Smooth muscle cell of the brain vasculature (primary cell): ENCODE data around the gene ULK1.
"Not testable (repeated sequence)": the region's sequence is repeated elsewhere in the genome, so short reads cannot be mapped to it uniquely, and the experiment has no call there.

ENCODE experiments used
- DNase-seq: peaks from one replicate; pipeline ENCODE4 v3.0.0-alpha.2; 2012; ENCODE audit warnings: low read depth, low spot score

ULK1 gene

GRCh38 chr12:131862084-131862441, 32.4 kb upstream of the ULK1 start:
- no peak for DNase-seq

GRCh38 chr12:131862600-131862993, 31.8 kb upstream of the ULK1 start:
- no peak for DNase-seq

GRCh38 chr12:131862994-131863710, 31.3 kb upstream of the ULK1 start:
- DNase-seq = no peak

- no peak for DNase-seq
These were observed 30.6 kb upstream of the ULK1 start for GRCh38 chr12:131863711-131864396.

- no peak for DNase-seq
These were observed 30.0 kb upstream of the ULK1 start for GRCh38 chr12:131864469-131864868.

- DNase-seq = no peak
These were observed 29.1 kb upstream of the ULK1 start for GRCh38 chr12:131865180-131865875.

GRCh38 chr12:131867471-131867870, 27.0 kb upstream of the ULK1 start:
- no peak for DNase-seq

GRCh38 chr12:131867891-131868675, 26.3 kb upstream of the ULK1 start:
- no peak for DNase-seq

- DNase-seq = no peak
These were observed 24.5 kb upstream of the ULK1 start for GRCh38 chr12:131869871-131870418.

GRCh38 chr12:131871677-131872076, 22.7 kb upstream of the ULK1 start:
- DNase-seq = no peak

GRCh38 chr12:131872154-131873051, 22.0 kb upstream of the ULK1 start:
- no peak for DNase-seq

GRCh38 chr12:131873293-131873692, 21.1 kb upstream of the ULK1 start:
- no peak for DNase-seq

- not testable (repeated sequence) for DNase-seq
These were observed 19.4 kb upstream of the ULK1 start for GRCh38 chr12:131874972-131875371.

- not testable (repeated sequence) for DNase-seq
These were observed 17.2 kb upstream of the ULK1 start for GRCh38 chr12:131877216-131877615.

GRCh38 chr12:131878436-131878835, 16.0 kb upstream of the ULK1 start:
- DNase-seq = not testable (repeated sequence)

GRCh38 chr12:131882804-131883520, 11.5 kb upstream of the ULK1 start:
- DNase-seq = no peak

GRCh38 chr12:131883521-131883900, 10.9 kb upstream of the ULK1 start:
- no peak for DNase-seq

GRCh38 chr12:131885076-131885475, 9.3 kb upstream of the ULK1 start:
- not testable (repeated sequence) for DNase-seq

- no peak for DNase-seq
These were observed 8.8 kb upstream of the ULK1 start for GRCh38 chr12:131885543-131886057.

- DNase-seq = not testable (repeated sequence)
These were observed 2.7 kb upstream of the ULK1 start for GRCh38 chr12:131891722-131892121.
